Bronchial epithelial cell (primary cell): Measurements from ENCODE around the gene KCNJ14. TPM values are rescaled to one million over a fixed set of nuclear protein-coding genes. Genes with fewer than 3 reads are reported as not detected.

Experiments
- DNase-seq: peaks from one replicate; pipeline ENCODE4 v3.0.0-alpha.2; 2010; ENCODE audit warnings: low read depth
- FAIRE-seq: peaks from 2 replicates; lab custom pipeline; 2011; peaks lifted over from hg19 to GRCh38; lab: Jason Lieb, UNC
- H3K27me3 ChIP-seq: 2 replicates; pipeline ENCODE4 v1.5.1; 2011; ENCODE audit warnings: low read length; ENCODE audit not compliant: control insufficient read depth, insufficient read depth
- H3K36me3 ChIP-seq: 2 replicates; pipeline ENCODE4 v1.5.1; 2011; ENCODE audit warnings: low read length; ENCODE audit not compliant: control insufficient read depth, insufficient read depth
- H3K4me3 ChIP-seq: 2 replicates; pipeline ENCODE4 v1.5.1; 2011; ENCODE audit warnings: mild to moderate bottlenecking, low read depth, low read length, control low read depth
- total RNA-seq: library from RNA; depleted of rRNA; stranded (reverse); fragments of >200 nt; gene quantifications from 2 replicates; pipeline ENCODE4 v1.2.1, GENCODE V29; 2014
- TF ChIP-seq, protein P1 (sequence below): IDR thresholded peaks from 2 replicates; pipeline ENCODE4 v1.5.1; 2011; ENCODE audit warnings: mild to moderate bottlenecking, moderate library complexity, low read length, control low read depth, inconsistent platforms; ENCODE audit not compliant: insufficient read depth, severe bottlenecking

The KCNJ14 gene
- total RNA-seq, 1 donor from 2014 or later = 1.1 TPM

DNA sequence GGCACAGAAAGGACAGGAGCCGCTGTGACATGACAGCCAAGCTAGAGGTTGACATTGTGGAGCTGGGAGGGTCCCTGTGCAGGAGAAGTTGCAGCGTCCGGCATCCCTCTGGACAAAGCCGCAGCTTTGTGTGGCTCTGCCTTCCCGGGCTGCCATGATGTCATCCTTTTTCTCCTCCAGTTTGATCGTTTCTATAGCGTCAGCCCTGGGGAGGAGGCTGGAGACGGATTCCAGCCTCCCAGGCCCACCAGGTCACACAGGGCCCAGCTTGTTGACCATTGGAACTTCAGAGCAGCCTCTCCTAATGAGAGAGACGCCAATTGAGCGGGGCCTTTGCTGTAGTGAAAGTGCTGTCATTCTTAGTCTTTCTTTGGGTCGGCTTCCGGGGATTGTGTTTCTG lies 3.8 kb upstream of the KCNJ14 start:
- no peaks in the 10 kb centered on the region for H3K27me3 ChIP-seq
- TF ChIP-seq, protein P1, sequence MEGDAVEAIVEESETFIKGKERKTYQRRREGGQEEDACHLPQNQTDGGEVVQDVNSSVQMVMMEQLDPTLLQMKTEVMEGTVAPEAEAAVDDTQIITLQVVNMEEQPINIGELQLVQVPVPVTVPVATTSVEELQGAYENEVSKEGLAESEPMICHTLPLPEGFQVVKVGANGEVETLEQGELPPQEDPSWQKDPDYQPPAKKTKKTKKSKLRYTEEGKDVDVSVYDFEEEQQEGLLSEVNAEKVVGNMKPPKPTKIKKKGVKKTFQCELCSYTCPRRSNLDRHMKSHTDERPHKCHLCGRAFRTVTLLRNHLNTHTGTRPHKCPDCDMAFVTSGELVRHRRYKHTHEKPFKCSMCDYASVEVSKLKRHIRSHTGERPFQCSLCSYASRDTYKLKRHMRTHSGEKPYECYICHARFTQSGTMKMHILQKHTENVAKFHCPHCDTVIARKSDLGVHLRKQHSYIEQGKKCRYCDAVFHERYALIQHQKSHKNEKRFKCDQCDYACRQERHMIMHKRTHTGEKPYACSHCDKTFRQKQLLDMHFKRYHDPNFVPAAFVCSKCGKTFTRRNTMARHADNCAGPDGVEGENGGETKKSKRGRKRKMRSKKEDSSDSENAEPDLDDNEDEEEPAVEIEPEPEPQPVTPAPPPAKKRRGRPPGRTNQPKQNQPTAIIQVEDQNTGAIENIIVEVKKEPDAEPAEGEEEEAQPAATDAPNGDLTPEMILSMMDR = no peak
- DNase-seq = no peak
- FAIRE-seq = no peak
- no peak overlapping the region for H3K4me3 ChIP-seq
- peaks cover 50% of the 10 kb centered on the region for H3K36me3 ChIP-seq

DNA sequence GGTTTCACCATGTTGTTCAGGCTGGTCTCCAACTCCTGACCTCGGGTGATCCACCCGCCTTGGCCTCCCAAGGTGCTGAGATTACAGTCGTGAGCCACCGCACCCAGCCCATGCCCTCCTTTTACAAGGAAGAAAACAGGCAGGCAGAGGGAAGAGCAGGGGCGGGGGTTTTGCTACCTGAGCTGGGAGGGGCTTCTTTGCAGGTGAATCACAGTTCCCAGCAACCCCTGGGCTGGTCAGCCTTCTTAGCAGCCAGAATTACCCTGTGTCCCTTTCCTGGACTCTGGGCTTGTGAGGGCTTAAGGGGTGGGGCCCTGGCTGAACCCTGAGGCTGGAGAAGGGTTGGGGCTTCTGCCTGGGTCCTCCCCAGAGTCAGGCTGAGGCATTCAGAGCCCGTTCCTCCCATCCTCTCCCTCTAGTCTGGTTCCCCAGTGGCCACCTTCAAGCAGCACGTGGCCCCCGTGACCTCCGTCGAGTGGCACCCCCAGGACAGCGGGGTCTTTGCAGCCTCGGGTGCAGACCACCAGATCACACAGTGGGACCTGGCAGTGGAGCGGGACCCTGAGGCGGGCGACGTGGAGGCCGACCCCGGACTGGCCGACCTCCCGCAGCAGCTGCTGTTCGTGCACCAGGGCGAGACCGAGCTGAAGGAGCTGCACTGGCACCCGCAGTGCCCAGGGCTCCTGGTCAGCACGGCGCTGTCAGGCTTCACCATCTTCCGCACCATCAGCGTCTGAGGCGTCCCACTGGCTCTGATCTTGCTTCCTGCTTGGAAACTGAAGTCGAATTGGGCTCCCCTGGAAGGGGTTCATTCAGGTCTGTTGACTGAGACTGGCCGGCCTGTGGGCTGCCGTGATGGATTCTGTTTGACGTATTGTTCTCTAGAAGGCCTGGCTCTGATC lies 2.8 kb upstream of the KCNJ14 start:
- TF ChIP-seq, protein P1 = no peak
- DNase-seq = no peak
- peak; percentile 13 for FAIRE-seq
- no peaks in the 10 kb centered on the region for H3K27me3 ChIP-seq
- peaks cover 51% of the 10 kb centered on the region for H3K36me3 ChIP-seq
- H3K4me3 ChIP-seq = no peak overlapping the region

DNA sequence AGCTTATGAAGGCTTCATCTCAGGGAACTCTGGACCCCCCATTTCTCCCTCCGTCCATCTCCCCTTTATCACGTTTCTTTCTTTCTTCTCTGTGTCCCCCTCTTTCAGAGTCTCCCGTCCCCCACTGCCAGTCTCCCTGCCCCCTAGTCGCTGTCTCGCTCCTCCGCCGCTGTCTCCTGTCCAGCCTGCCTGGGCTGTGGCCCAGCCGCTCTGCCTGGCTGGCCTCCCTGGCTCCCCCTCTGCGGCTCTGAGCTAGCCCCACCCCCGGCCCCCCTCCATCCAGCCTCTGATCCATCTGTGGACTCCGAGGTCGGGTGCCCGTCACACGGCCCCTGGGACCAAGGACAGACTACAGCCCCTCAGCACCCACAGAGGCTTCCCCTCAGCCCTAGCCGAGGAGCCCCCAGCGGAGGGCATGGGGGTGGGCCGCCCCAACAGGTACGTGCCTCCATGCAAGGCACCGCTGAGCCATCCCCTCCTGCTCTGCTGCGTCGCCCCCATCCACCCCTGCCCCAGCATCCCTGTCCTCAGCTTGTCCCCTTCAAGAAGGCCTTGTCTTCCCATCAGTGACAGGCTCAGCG lies 1.1 kb upstream of the KCNJ14 start:
- no peaks in the 10 kb centered on the region for H3K27me3 ChIP-seq
- H3K36me3 ChIP-seq = peaks cover 49% of the 10 kb centered on the region
- DNase-seq (no peak), FAIRE-seq (no peak)
- no peak overlapping the region for H3K4me3 ChIP-seq
- TF ChIP-seq, protein P1 = no peak

DNA sequence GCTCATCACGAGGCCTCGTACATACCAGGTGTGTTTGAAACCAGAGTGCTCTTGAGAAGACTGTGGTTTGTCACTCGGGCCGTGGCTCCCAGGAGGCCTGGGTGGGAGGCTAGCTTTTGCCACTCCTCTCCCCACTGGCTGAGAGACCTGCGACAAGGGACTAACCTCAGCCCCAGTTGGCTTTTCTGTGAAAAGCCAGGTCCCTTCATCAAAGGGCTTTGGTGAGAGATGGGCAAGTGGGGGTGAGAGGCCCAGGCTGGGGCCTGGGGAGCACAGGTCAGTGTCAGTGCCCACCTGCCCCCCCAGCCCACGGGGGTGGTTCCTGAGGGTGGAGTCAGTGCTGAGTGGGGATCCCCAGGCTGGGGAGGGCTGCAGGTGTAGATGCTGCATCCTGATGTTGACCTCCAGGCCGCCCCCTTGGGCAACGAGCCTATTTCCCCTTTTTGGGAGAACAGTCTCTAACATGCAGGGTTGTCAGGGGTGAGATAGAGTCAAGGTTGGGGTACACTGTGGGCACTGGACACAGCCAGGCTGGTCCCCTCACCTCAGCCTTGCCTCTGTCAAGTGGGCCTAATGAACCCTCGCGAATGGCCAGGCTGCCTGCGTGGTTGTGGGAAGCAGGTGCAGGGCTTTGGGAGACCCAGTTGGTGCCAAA lies 661 bp downstream of the KCNJ14 start:
- TF ChIP-seq, protein P1 = no peak
- no peak for FAIRE-seq
- Histone ChIP-seq H3K4me3 (no peak overlapping the region), H3K36me3 (peaks cover 36% of the 10 kb centered on the region), H3K27me3 (no peaks in the 10 kb centered on the region)
- no peak for DNase-seq

DNA sequence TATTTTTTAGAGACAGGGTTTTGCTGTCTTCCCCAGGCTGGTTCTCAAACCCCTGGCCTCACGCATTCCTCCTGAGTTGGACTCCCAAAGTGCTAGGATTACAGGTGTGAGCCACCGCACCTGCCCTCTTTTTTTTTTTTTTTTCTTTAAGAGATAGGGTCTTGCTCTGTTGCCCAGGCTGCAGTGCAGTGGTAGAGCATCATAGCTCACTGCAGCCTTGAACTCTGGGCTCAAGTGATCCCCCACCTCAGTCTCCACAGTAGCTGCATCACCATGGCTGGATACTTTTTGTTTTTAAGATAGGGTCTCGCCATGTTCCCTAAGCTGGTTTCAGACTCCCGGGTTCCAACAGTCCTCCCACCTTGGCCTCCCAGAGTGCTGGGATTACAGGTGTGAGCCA lies 1.5 kb downstream of the KCNJ14 start:
- no peak overlapping the region for H3K4me3 ChIP-seq
- peaks cover 30% of the 10 kb centered on the region for H3K36me3 ChIP-seq
- DNase-seq (no peak), FAIRE-seq (no peak)
- TF ChIP-seq, protein P1 = no peak
- no peaks in the 10 kb centered on the region for H3K27me3 ChIP-seq
